ENCODE data around the gene KIZ.

KIZ gene

DNA sequence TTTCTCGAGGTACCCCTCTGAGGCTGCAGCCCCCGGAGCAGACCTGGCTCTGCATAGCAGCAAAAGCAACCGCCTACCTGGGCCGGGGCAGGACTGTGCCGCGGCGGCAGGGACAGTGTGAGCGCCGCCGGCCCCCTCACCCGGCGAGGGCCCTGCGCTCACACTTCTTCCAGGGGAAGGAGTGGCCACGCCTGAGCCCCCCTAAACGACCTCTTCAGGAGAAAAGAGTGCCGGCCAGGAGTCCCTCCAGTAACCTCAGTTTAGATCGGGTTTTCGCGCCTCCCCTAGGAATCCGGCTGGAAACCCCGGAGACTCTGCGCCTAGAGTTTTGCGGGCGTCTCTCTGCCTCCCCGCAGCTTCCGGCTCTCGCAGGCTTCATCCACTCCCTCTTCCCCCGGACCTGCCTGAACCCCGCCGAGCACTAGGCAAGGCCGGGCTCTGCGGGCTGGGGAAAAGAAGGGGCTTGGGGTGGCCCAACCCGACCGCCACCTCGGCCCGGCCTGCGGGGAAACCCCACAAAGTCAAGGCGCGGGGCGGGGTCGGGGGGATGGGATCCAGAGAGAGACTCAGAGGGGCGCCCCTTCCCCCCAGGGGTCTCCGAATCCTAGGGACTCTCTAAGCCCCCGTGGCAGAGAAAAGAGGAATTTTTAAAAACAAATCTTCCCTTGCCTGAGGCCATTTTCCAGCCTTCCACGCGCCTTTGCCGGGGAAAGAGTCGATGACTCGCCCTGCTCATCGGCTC, 20.3 kb upstream of the KIZ start:
- no peak for FAIRE-seq

DNA sequence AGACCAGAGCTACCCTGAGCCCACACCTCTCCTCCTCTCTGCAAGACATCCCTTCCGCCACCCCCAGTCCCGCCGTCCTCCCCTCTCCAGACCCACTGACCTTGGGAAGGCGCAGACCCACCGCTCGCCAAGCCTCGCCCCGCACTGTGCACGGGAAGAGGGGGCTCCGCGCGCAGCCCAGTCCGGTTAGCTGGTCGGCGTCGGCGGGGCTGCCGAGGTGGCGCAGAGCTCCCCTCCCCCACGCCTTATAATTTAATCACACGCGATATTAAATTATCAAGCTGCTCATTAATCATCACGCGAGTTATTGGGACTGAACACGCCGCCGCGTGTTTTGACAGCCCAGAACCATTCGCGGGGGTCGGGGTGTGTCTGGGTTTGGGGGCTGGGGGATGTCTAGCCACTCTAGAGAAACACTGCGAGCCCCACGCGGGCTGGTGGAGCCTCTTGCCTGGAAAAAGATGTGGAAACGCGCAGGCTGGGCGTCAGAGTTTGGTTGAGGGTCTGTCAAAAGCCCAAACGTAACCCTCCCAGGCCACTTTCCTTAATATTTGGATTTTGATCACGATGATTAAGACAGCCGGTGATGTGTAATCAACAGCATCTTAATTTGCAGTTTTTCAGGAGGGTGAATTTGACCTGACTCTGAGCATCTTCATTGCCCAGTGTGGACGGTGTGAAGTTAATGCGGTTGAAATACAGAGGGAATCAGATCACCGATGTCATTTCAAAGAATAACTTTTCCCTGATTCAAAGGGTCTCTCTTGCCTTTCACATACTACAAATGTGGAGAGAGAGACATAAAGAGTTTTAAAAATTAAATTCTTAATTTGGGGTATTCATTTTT, 19.5 kb upstream of the KIZ start, which contains the start of gene LINC00237:
LINC00237 (minus strand) TSS at position 188 of the 847 bp plus-strand sequence.
- FAIRE-seq = no peak

DNA sequence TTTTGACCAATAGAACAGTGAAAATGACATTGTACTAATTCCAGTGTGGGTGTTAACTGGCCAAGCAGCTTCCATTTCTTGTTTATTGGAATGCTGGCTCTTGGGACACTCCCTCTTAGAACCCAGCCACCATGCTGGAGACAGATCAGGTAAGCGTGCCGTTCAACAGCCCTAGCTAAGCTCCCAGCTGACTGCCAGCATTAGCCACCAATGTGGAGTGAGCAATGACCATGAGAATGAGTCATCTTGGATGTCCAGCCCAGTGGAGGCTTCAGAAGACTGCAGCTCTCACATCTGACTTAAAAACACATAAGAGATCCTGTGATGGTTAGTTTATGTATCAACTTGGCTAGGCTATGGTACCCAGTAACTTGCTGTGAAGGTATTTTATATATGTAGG, 16.7 kb upstream of the KIZ start:
- FAIRE-seq = no peak

DNA sequence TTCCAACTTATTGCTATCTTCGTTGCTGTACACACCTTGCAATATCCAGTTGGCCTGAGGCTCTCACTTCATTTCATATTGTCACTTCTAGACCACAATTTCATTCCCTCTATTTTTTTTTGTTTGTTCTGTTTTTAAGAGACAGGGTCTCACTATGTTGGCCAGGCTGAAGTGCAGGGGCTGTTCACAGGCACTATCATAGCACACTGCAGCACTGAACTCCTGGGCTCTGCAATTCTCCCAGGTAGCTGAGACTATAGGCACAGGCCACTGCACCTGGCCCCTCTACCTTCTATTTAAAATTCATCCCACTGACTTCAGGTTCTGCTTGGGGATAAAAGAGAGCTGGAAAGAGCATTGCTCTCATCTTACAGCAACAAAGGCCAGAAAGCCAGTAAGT, 15.1 kb upstream of the KIZ start:
- no peak for FAIRE-seq

DNA sequence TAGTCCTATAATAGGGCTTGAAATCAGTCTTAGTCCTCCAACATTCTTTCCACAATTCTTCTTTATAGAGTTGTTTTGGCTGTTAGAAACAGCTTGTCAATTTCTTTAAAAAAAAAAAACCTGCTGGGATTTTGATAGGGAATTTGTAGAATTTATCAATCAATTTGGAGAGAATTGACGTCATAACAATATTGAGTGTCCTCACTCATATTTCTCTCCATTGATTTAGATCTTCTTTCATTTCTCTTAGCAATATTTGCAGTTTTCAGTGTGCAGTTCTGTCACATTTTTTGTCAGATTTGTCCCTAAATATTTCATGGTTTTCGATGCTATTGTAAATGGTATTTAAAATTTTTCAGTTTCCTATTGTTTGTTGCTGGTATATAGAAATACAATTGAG, 14.5 kb upstream of the KIZ start:
- no peak for FAIRE-seq

DNA sequence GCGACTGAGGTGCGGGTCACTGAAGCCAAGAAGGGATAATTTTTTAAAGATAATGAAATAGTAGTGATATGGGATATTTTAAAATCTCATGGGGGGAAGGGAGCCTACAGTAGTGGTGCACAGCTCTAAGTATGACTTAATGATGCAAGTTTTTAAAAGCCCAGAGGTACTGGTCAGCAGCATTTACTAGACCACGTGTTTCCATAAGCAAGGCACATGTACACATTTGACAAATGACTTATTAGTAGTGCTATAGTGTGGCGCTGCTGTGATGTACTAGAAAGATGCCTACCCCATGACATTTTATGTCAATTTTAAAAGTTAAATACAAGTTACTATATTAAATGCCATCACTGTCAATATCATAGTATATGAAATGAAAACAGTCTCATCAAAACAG, 12.2 kb upstream of the KIZ start:
- FAIRE-seq = no peak

DNA sequence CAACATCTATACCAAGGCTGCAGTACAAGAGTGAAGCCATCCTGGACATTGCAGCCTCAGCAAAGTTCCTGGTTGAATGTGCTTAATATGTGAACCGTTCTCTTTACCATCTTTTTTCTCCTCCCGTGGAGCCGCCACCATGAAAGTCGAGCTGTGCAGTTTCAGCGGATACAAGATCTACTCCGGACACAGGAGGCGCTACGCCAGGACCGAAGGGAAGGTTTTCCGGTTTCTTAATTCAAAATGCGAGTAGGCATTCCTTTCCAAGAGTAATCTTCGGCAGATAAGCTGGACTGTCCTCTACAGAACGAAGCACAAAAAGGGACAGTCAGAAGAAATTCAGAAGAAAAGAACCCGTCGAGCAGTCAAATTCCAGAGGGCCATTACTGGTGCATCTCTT, 11.3 kb upstream of the KIZ start:
- FAIRE-seq = no peak

DNA sequence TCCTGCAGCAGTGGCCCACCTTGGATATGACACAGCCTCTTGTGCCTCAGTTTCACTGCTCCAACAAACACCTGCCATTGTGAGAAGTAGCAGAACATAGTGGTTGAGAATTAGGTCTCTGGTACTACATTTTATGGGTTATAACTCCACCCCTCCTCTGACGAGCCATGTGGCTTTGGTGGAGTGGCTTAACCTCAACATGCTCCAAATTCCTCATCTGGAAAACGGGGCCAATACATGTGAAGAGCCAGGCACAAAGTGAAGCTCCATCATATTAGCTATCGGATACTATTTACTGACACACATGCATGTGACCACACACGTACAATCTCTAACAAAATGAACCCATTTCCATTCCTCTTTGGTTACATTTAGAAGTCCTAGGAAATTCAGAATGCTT, 8.4 kb upstream of the KIZ start:
- FAIRE-seq = no peak

DNA sequence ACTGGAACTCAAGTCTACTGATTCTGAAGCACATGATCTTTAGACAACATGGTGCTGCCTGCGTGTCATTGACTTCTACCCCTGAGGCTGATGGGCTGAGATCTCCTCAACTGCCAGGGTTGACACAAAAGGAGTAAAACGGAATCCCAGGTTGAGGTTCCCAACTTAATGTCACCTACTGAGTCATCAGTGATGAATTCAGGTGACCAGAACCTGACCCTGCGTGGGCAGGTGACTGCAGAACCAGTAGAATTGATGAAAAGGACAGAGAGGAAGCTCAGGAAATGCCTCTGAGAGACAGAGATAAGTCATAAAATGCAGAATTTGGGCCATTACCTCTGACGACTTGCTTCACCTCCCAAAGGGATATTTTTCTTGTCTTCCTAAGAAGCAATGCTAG, 7.7 kb upstream of the KIZ start:
- no peak for FAIRE-seq

DNA sequence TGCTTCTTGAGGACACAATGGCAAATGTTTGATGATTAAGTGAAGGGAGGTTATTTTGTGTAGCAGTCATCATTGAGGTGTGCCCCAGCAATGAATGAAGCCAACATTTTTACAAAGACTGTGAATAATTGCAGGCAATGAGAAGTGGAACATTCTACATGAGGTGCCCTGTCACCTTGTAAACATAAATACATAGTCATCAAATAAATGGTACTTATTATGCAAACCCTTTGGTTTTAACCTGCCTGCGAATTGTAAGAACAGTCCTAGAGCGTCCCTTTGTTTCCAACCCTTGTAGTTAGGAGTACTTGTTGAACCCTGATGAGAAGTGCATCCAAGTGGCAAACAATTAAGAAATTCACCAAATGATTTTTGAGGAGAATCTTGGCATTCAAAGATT, 7.1 kb upstream of the KIZ start:
- no peak for FAIRE-seq

DNA sequence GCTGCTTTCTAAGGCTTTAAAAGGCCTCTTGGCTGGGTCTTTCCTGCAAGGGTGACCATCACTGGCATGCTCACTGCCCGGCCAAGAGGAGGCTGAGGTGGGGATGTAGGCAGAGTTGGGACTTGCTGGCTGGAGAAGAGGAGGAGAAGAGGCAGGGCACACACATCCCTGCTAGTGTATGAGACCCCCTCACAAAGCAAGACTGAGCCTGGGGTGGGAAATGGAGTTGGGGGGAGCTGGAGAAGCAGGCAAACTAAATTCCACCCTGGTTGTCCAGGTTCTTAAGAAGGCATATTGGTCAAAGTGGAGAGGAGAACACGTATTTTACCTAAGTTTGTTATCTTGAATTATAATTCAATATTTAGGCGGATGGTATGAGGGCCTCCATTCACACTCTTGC, 1.7 kb upstream of the KIZ start:
- FAIRE-seq = no peak

DNA sequence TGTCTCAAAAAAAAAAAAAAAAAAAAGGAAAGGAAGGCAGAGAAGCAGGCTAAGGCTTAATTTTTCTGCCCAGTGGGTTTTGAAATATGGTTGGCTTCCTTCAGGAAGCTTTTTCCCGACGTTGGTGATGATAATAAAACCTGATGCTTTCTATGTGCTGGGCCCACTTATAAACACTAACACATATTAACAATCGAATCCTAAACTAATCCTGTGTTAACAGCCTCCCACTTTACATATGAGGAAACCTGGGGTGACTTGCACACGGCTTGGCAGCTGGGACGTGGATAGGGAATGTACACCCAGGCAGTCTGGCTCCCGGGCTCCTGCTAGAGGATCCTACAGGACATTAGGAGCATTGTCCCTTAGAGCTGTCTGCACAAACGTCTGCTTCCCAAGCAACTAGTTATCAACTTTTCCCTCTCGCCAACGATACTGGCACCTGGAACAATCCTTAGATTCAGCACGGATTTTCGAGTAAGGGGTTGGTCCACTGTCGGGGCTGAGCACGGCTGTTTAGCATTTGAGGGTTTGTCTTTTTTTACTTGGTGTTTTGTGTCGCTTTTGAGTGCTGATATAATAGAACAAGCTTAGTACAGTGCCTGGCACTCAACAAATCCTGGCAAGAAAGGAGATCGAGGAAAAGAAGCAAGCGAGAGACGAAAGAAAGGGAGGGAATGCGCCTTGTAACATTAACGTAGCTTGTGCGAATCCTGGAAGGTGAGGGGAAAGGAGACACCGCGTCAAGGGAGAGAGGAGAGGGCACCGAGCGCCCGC, 622 bp upstream of the KIZ start:
- FAIRE-seq = no peak

DNA sequence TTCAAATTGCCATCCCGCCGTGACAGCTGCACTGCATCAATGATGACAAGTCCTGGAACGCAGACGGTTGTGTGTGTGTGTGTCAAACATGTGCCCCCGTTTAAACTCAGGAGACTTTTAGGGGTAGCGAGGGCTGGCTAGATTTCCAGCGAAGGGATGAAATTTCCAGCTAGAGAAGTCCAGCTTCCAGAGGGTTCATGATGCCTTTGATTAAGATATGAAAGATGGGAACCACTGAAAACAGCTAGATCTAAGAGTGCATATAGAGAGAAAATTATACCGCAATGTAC, 644 bp downstream of the KIZ start:
- FAIRE-seq = no peak

DNA sequence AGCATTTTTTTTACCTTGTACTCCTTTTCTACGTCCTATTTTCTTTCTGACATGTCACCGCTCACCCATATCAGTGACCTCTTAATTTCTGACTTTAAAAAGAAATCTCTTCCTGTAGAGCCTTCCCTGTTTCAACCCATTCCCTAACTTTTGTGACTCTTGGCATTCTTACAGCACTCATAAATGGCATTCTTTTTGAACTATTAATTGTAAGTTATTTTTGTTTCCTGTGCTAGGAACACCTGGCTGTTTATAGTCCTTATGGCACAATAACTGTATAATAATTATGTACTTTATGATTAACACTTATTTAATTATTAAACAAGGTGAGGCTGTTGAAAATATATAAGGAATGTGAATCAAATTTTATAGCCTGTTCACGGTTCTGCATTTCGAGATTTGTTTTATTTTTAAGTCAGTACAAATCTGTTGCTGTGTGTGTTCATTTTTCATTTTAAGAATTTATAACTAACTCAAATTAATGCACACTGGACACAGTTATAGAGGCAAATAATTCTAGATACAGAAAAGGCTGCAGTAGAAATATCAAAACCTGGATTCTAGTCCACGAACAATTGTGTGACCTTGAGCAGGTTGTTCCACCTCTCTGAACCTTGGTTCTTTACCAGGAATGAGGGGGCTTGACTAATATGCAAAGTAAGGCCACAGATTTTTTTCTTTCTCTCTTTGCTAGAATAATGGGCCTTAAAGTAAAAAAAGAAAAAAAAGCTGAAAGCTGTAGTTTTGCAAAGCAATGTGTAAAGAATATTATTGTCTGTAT, 1.5 kb downstream of the KIZ start:
- no peak for FAIRE-seq

DNA sequence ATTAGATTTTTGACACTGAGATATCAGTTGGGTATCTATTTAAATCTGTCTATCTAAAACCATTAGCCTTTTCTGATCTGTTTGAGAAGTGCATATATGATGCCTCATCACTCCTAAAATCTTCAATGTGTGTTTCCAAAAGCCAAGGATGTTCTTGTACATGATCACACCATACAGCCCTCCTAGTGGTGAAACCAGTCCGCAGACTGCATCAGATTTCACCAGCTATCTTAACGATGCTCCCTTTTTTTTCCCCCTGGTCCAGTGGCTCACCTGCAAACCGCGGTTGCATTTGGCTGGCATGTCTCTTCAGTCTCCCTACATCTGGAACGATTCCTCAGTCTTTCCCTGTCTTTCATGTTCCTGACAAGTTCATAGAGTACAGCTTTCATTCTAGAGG, 4.0 kb downstream of the KIZ start:
- FAIRE-seq = no peak

DNA sequence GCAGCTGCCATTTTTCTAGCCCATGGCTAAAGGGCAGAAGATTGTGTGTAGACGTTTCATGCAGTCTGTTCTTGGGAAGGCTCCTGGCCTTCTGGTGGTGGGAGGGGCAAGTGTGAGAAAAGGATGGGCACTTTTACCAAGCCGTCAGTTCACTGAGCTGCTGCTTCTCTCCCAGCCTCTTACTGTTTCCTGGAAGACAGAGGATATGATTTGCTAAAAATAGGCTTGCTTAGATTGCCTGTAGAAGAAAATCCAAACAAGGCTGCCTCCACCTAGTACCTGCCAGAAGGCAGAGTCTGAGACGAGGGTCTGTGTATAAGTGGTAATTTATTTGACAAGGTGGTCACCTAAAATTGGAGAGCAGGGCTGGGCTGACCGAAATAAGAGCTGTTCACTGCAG, 7.5 kb downstream of the KIZ start:
- no peak for FAIRE-seq

DNA sequence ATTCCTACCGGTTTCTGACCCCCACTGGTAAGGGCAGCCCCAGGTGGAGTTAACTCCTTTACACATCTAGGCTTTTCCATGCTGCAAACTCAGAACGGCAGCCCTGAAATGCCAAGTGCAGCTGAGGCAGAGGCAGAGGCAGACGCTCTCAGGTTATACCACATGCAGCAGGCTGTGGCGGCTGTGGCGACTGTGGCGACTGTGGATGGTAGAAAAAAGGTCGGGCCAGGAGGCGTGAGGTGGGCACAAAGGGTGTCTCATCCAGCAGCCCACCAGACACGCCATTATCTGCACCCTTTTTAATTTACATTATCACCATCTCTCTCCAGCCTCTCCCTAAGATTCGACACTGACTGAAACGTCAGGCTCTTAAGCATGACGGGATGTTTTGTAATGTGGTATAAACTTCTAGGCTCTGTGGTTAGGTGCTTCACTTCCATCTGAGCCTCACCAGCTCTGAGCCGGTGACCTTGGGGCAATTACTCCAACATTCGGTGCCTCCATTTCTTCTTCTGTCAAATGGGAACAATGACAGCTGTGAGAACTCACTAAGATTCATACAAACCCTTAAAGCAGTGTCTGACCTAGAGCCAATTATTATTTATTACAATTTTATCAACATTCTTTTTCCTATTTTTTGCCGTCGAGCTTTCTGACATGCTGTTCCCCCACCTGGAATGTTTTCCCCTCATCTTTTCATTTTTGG, 8.2 kb downstream of the KIZ start:
- FAIRE-seq = no peak

DNA sequence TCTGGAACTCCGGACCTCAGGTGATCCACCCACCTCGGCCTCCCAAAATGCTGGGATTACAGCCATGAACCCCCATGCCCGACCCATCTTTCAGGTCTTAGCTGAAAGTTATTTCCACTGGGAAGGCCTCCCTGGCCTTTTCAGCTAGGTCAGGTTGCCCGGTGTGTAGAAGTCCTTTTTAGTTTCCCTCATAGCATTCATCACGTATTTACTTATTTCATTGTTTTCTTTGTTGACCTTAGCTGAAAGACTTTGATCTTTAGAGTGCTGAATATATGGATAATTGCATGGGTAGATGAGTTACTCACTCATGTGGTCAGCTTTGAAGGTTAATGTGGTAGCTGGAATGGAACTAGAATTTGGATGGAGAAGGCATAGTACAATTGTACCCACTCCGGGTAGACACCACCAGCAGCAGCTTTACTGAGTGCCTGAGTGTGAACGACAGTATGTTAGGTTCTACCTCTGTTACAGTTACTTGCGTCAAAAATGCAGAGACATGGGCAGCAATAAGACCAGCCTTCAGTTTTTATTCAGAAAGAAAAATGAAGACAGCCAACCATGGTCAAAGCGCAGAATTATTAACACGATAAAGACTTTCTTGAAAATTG, 9.1 kb downstream of the KIZ start:
- no peak for FAIRE-seq

DNA sequence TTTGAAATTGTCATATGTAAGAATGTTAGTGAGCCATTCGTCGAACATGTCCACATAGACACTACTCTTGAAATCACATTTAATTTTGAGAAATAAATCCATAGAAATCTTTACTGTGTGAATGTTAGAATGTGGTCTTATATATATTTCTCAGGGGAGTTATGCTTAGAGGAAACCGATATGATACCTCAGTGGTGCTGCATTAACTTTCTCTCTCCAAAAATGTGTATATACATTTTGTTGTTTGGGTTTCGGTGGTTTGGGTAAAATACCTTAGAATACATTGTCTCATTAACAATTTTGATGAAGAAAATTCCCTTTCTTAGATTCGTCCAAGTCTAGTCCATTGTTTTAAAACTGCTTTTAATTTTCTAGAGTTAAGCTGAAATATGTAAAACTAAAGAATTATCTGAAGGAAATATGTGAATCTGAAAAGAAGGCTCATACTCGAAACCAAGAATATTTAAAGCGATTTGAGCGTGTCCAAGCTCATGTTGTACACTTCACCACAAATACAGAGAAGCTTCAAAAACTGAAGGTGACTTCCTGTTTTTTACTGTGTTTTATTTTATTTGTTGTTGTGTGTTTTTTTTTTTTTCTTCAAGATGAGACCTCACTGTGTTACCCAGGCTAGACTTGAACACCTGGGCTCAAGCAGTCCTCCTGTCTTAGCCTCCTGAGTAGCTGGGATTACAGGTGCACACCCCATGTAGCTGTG, 10.3 kb downstream of the KIZ start:
- FAIRE-seq = no peak

DNA sequence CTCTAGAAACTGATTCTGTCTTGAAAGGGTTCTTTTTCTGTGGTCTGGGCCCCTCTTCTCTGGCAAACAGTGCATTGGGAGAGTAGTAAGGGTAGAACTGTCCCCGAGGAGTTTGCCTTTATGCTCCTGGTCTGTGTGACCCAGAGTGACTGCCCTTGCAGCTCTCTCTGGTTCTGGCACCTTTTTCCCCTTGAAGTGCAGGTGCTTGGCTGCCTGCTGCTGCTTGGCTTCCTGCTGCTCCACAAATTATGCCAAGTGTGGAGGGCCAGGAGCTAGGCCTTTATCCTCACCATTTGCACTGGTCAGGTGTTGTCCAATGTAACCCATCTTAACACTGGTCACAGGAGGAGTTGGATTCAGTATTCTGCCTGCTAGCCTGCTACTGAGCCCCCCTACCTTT, 11.2 kb downstream of the KIZ start:
- FAIRE-seq = no peak

DNA sequence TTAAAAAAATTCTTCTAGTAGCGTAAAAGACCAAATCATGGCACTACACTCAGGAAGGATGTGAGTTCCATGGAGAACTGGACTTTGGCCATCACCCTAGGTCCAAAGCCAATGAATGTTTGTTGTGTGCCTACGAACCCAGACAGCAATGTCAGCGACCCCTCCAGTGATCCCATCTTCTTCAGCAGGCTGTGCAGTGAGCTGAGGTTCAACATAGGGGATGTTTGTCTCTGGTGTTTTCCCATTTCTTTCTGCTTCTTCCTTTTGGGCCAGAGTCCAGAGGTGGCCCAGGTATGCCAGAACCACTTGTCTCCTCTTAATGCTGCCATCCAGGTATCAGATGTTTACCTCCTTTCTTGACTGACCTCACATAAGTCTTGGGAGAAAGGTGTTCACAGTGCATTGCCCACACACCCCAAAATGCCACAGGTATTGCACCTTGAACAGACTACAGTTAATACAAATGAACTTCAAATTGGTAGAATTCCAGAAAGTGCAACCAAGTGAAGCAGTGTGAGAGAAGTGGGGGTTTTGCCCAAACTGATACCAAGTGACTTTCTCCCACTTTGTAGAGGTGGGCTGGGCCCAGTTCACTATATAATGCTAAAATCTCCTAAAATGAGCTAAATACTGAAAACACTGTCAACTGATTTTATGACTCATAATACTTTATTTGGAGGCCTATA, 14.1 kb downstream of the KIZ start:
- FAIRE-seq = no peak

All from TTC549 (cell line).